ENCODE results near the gene TBC1D14.

GRCh38 chr4:7023901-7024300 is 114.3 kb downstream of the TBC1D14 start:
- TF ChIP-seq, protein P1, sequence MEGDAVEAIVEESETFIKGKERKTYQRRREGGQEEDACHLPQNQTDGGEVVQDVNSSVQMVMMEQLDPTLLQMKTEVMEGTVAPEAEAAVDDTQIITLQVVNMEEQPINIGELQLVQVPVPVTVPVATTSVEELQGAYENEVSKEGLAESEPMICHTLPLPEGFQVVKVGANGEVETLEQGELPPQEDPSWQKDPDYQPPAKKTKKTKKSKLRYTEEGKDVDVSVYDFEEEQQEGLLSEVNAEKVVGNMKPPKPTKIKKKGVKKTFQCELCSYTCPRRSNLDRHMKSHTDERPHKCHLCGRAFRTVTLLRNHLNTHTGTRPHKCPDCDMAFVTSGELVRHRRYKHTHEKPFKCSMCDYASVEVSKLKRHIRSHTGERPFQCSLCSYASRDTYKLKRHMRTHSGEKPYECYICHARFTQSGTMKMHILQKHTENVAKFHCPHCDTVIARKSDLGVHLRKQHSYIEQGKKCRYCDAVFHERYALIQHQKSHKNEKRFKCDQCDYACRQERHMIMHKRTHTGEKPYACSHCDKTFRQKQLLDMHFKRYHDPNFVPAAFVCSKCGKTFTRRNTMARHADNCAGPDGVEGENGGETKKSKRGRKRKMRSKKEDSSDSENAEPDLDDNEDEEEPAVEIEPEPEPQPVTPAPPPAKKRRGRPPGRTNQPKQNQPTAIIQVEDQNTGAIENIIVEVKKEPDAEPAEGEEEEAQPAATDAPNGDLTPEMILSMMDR (IDR thresholded peaks at IDR 0.05) = no peak
- TF ChIP-seq POLR2AphosphoS5 (IDR thresholded peaks at IDR 0.05) (no peak), POLR2A (IDR thresholded peaks at IDR 0.05) (no peak), EP300 (IDR thresholded peaks at IDR 0.05; ENCODE audit: low read depth) (no peak)

Measured in transverse colon (tissue), 4 donors.